IPS DF 19.7 (cell line): ENCODE results near the gene PTPN4.
"Not testable (repeated sequence)": the region's sequence is repeated elsewhere in the genome, so short reads cannot be mapped to it uniquely, and the experiment has no call there.

Experiments used
- DNase-seq: peaks from one replicate; pipeline ENCODE4 v3.0.0-alpha.2; 2013; ENCODE audit warnings: low read depth, low spot score

Gene PTPN4

GRCh38 chr2:120016800-120017199 is 257.1 kb downstream of the PTPN4 start:
- no peak for DNase-seq

DNA sequence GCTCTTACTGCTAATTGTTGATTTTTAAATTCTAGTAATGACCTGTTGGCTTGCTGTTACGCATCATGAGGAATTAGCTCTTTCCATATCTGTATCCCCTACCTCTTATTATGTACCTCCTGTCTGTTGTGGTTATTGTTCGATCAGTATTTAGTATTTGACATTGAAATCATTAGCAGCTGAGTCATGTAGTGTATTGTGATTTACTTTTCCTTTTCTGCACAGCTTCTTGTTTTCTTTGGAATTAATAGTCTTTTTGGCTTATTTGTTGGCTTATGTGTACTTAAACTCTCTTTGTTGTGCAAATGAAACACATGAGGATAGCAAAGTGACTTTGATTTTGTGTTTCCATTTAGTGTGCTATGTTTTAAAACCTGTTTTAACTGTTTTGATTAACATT is 257.5 kb downstream of the PTPN4 start:
- no peak for DNase-seq

DNA sequence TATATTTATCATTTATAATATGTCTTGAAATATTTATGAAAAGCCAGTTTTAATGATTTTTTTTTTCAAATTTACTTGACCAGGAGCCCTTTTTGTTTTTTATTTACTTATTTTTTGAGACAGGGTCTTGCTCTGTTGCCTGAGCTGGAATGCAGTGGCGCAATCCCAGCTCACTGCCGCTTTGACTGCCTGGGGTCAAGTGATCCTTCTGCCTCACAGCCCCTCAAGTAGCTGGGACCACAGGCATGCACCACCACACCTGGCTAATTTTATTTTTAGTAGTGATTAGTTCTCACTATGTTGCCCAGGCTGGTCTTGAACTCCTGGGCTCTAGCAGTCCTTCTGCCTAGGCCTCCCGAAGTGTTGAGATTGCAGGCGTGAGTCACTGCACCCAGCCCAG is 258.8 kb downstream of the PTPN4 start:
- DNase-seq = no peak

- DNase-seq = no peak
These were observed 260.8 kb downstream of the PTPN4 start for GRCh38 chr2:120020554-120020953.

- not testable (repeated sequence) for DNase-seq
These were observed 262.8 kb downstream of the PTPN4 start for GRCh38 chr2:120022505-120022904.

- DNase-seq = no peak
These were observed 267.2 kb downstream of the PTPN4 start for GRCh38 chr2:120026890-120027289.

- DNase-seq = no peak
These were observed 269.1 kb downstream of the PTPN4 start for GRCh38 chr2:120028795-120029194.

DNA sequence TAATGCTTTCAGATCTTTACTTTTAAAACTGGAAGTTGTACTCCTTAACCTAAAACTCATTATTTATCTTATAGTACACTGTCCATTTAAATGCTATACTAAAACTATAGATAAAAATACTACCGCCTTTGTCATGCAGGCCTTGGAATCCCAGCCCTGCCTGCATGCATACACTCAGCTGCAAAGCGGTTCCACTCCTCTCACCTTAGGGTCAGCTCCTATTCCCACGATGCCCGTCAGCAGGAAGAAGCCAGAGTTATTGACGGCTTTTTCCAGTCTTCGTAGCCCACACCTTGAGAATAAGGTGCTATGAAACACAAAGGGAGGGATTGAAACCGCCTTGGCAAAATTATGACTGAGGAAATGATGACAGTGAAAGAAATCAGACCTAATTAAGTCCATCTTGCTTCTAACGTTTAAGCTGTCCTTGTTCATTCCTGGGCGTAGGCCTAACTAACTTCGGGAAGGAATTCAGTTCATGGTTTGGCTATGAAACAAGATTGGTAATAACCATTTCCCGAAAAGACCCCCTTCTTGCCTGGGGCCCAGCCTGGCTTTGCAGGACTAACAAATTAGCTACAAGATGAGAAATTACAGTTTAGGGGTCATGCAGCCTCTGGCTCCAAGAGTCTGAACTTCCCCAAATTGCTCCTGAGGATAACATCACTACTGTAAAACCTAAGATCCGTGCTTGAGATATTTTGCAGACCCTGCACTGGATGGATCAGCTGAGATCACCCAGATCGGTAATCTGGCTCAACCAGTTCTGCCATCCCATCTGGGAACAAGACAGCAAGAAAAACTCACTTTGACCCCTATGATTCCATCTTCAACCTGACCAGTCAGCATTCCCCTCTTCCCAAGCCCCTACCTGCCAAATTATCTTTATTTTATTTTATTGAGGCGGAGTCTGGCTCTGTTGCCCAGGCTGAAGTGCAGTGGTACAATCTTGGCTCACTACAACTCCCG is 270.2 kb downstream of the PTPN4 start:
- DNase-seq = no peak

DNA sequence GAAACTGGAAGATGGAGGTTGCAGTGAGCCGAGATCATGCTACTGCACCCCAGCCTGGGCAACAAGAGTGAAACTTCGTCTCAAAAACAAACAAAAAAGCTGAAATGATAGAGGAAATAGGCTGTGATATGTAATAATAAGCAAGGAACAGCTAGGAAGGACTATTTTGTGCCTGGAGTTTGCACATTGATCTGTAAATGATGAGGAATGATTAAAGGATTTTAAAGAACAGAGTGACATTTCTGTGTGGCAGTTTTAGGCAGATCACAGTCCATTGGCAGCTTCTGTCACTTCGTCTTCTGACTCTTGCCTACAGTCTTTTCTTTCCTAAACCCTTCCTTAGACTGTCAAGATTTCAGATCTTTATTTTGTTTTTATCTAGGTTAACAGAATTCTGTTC is 272.6 kb downstream of the PTPN4 start:
- DNase-seq = no peak
